Measurements from ENCODE around the gene LCT. TPM values are rescaled to one million over a fixed set of nuclear protein-coding genes. Genes with fewer than 3 reads are reported as not detected.
A peak's percentile ranks its signal among the peaks of the same experiment; 100 is the strongest.

LCT gene
- total and polyA plus RNA-seq, 2 of the 4 experiments (the other 2 are of a cell fraction), result under 0.01 TPM; not detected in 1

DNA sequence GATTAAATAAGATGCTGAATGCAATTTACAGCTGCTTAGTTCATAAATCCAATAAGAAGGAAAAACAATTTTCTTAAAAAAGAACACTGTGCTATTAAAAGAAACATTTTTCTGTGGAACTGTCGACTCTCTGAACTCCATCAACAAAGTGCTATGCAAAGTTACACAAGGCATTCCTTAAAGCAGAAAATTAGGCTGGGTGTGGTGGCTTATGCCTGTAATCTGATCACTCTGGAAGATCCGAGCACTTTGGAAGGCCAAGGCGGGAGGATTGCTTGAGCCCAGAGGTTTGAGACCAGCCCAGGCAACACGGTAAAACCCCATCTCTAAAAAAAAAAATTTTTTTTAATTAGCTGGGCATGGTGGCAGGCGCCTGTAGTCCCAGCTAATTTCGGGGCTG, 26.2 kb upstream of the LCT start:
- no peak overlapping the region for H3K9ac ChIP-seq (ENCODE audit: low read depth, low read length)
- POLR2A ChIA-PET (ENCODE audit: unreplicated experiment), result no interaction called here
- H3K4me2 ChIP-seq (ENCODE audit: low read depth, low read length), result no peak overlapping the region
- no peak overlapping the region for H3K14ac ChIP-seq (replicated peaks; ENCODE audit: low read depth, low read length)
- H3K27me3 ChIP-seq (ENCODE audit: control insufficient read depth, insufficient read depth, low read length), result no peaks in the 10 kb centered on the region
- no peaks in the 10 kb centered on the region for H3K4me1 ChIP-seq (ENCODE audit: control insufficient read depth, insufficient read depth, low read length)
- no CpG with 5 or more reads among the region's 6 CpGs for WGBS, 2 experiments (ENCODE audit: extremely low coverage in 2 of 2, insufficient read length in 1 of 2)
- no peak overlapping the region for H3K4me3 ChIP-seq (ENCODE audit: insufficient read depth, low read depth, low read length)
- no TSS peak for BruUV-seq (replicated peaks)
- H3K9me3 ChIP-seq (ENCODE audit: control insufficient read depth, insufficient read depth, low read length), result no peaks in the 10 kb centered on the region
- intact Hi-C loops (cut with micrococcal nuclease) (no loop called here), in situ Hi-C loops (cut with MboI; ENCODE audit: low sequenced_read_pairs) (no loop called here), dilution Hi-C loops (cut with HindIII; ENCODE audit: low sequenced_read_pairs, unreplicated experiment) (no loop called here)
- H2BK120ac ChIP-seq (ENCODE audit: low read depth, low read length), result no peak overlapping the region
- no peak overlapping the region for H4K8ac ChIP-seq (ENCODE audit: low read depth in 2 of 2, low read length in 2 of 2)
- 0 out of 4 replicates have a peak, but pooled peaks cover 0 to 4% of the 10 kb centered on the region in 2 experiments for H3K79me1 ChIP-seq (ENCODE audit: low read depth in 1 of 2, low read length in 2 of 2)
- H3K56ac ChIP-seq (ENCODE audit: extremely low read depth, insufficient read depth, low read length), result no peak overlapping the region
- H2AK9ac ChIP-seq (replicated peaks; ENCODE audit: low read depth, low read length, poor library complexity), result no peak overlapping the region
- ATAC-seq (ENCODE audit: low read depth) (peak; percentile 32; the same call in 1 of the 2 replicates), DNase-seq (no peak)
- H3K23ac ChIP-seq (ENCODE audit: low read depth, low read length), result no peak overlapping the region
- no peak overlapping the region for H2BK20ac ChIP-seq (ENCODE audit: low read depth, low read length)
- no peak overlapping the region for H2BK15ac ChIP-seq (ENCODE audit: low read depth, low read length)
- H3K9me1 ChIP-seq (ENCODE audit: insufficient read depth, low read length), result peaks cover 5% of the 10 kb centered on the region
- H3K27ac ChIP-seq (ENCODE audit: insufficient read depth, low read length), result no peak overlapping the region
- H4K91ac ChIP-seq (ENCODE audit: insufficient read depth, low read depth, low read length), result no peak overlapping the region
- H4K20me1 ChIP-seq (ENCODE audit: insufficient read depth, low read length), result no peaks in the 10 kb centered on the region
- no peak overlapping the region for H2AK5ac ChIP-seq (ENCODE audit: low read depth, low read length)
- CTCF ChIA-PET, result no interaction called here
- no peak overlapping the region for H3K18ac ChIP-seq (ENCODE audit: low read depth, low read length)
- H3K36me3 ChIP-seq (ENCODE audit: control insufficient read depth, insufficient read depth, low read length), result peaks cover 13% of the 10 kb centered on the region
- no peak overlapping the region for H3K4ac ChIP-seq (ENCODE audit: low read depth, low read length)
- no peak overlapping the region for H2AFZ ChIP-seq (replicated peaks; ENCODE audit: low read length, poor library complexity)
- TF ChIP-seq MXI1 (IDR thresholded peaks at IDR 0.05; ENCODE audit: borderline replicate concordance, low read depth, low read length) (no peak), SMC3 (IDR thresholded peaks at IDR 0.05; ENCODE audit: low read depth, low read length) (no peak), RAD21 (IDR thresholded peaks at IDR 0.05; ENCODE audit: low read length) (no peak), MAZ (IDR thresholded peaks at IDR 0.05; ENCODE audit: borderline replicate concordance, low read depth, low read length) (no peak), POLR2A (IDR thresholded peaks at IDR 0.05; ENCODE audit: low read depth, low read length) (no peak), BHLHE40 (IDR thresholded peaks at IDR 0.05; ENCODE audit: low read depth, low read length) (no peak), MAFK (IDR thresholded peaks at IDR 0.05; ENCODE audit: low read depth, low read length) (no peak), CEBPB (IDR thresholded peaks at IDR 0.05; ENCODE audit: low read depth, low read length) (no peak), CHD1 (IDR thresholded peaks at IDR 0.05; ENCODE audit: low read depth, low read length) (no peak), FOS (IDR thresholded peaks at IDR 0.05; ENCODE audit: low read depth, low read length) (no peak), RFX5 (IDR thresholded peaks at IDR 0.05; ENCODE audit: low read depth, low read length) (no peak), RCOR1 (IDR thresholded peaks at IDR 0.05; ENCODE audit: insufficient replicate concordance, low read length) (no peak), NFE2L2 (IDR thresholded peaks at IDR 0.05; ENCODE audit: low read depth, low read length) (no peak)
- TF ChIP-seq, protein P1, sequence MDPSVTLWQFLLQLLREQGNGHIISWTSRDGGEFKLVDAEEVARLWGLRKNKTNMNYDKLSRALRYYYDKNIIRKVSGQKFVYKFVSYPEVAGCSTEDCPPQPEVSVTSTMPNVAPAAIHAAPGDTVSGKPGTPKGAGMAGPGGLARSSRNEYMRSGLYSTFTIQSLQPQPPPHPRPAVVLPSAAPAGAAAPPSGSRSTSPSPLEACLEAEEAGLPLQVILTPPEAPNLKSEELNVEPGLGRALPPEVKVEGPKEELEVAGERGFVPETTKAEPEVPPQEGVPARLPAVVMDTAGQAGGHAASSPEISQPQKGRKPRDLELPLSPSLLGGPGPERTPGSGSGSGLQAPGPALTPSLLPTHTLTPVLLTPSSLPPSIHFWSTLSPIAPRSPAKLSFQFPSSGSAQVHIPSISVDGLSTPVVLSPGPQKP (IDR thresholded peaks at IDR 0.05; ENCODE audit: borderline replicate concordance, low read depth, low read length), result no peak
- TF ChIP-seq, protein P2, sequence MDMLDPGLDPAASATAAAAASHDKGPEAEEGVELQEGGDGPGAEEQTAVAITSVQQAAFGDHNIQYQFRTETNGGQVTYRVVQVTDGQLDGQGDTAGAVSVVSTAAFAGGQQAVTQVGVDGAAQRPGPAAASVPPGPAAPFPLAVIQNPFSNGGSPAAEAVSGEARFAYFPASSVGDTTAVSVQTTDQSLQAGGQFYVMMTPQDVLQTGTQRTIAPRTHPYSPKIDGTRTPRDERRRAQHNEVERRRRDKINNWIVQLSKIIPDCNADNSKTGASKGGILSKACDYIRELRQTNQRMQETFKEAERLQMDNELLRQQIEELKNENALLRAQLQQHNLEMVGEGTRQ (IDR thresholded peaks at IDR 0.05; ENCODE audit: low read depth, low read length), result no peak
- TF ChIP-seq, protein P3, sequence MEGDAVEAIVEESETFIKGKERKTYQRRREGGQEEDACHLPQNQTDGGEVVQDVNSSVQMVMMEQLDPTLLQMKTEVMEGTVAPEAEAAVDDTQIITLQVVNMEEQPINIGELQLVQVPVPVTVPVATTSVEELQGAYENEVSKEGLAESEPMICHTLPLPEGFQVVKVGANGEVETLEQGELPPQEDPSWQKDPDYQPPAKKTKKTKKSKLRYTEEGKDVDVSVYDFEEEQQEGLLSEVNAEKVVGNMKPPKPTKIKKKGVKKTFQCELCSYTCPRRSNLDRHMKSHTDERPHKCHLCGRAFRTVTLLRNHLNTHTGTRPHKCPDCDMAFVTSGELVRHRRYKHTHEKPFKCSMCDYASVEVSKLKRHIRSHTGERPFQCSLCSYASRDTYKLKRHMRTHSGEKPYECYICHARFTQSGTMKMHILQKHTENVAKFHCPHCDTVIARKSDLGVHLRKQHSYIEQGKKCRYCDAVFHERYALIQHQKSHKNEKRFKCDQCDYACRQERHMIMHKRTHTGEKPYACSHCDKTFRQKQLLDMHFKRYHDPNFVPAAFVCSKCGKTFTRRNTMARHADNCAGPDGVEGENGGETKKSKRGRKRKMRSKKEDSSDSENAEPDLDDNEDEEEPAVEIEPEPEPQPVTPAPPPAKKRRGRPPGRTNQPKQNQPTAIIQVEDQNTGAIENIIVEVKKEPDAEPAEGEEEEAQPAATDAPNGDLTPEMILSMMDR (conservative IDR thresholded peaks at IDR 0.05; ENCODE audit: low read depth, low read length), result no peak
- no peak overlapping the region for H2BK5ac ChIP-seq (ENCODE audit: low read depth, low read length, poor library complexity, severe bottlenecking)
- H4K5ac ChIP-seq (ENCODE audit: low read depth, low read length), result no peak overlapping the region

Data from IMR-90 (cell line).